NCI-H187 treated with DMSO at 0.1 percent for 48 hours (cell line): Measurements from ENCODE around the gene PRDM16.
"Not testable (repeated sequence)": the region's sequence is repeated elsewhere in the genome, so short reads cannot be mapped to it uniquely, and the experiment has no call there.

Source experiments
- DNase-seq: peaks from one replicate; lab custom pipeline; 2025; lab: John Stamatoyannopoulos, UW

The PRDM16 gene

DNA sequence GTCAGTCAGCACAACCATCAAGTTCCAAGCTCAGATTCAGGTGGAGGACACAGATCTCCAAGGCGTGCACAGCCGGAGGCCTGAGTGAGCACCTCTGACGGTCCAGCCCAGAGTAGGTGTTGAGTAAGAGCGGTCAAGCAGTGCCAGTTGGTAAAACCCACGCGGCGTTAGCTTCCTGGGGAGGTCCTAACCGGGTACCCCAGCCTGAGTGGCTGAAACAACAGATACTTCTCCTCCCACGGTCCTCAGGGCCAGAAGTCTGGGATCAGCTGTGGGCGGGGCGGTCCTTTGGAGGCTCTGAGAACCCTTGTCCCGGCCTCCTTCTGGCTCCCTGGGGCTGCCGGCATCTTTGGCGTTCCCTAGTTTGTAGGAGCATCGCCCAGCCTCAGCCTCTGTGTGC is 94.4 kb downstream of the PRDM16 start:
- DNase-seq: no peak

- no peak for DNase-seq
Measured at GRCh38 chr1:3164671-3165070, 95.7 kb downstream of the PRDM16 start.

DNA sequence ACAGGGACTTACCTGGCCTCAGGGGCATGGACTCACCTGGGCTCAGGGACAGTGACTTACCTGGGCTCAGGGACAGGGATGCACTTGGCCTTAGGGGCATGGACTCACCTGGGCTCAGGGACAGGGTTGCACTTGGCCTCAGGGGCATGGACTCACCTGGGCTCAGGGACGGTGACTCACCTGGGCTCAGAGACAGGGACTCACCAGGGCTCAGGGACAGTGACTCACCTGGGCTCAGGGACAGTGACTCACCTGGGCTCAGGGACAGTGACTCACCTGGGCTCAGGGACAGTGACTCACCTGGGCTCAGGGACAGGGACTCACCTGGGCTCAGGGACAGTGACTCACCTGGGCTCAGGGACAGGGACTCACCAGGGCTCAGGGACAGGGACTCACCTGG is 96.2 kb downstream of the PRDM16 start:
- DNase-seq: not testable (repeated sequence)

GRCh38 chr1:3166206-3166918 is 97.4 kb downstream of the PRDM16 start:
- no peak for DNase-seq

DNA sequence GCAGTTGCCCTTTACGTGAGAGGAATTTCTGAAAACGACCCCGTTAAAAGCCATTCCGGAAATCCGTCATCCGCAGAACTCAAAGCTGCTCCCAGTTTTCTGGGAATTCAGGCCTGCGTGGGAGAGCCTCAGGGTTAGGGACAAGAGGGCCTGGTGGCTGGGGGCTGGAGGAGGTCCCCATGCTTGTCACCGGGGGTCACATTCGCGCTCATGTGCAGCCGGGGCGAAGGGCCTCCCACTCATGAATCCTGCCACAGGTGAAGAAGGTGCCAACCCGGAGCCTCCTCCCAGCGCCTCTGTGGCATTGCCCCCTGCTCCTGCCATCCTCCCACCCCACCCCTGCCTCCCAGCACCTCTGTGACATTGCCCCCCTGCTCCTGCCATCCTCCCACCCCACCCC is 98.3 kb downstream of the PRDM16 start:
- DNase-seq: no peak

GRCh38 chr1:3168678-3169077 is 99.7 kb downstream of the PRDM16 start:
- no peak for DNase-seq

- DNase-seq: no peak
Measured at GRCh38 chr1:3169665-3170356, 100.8 kb downstream of the PRDM16 start.

DNA sequence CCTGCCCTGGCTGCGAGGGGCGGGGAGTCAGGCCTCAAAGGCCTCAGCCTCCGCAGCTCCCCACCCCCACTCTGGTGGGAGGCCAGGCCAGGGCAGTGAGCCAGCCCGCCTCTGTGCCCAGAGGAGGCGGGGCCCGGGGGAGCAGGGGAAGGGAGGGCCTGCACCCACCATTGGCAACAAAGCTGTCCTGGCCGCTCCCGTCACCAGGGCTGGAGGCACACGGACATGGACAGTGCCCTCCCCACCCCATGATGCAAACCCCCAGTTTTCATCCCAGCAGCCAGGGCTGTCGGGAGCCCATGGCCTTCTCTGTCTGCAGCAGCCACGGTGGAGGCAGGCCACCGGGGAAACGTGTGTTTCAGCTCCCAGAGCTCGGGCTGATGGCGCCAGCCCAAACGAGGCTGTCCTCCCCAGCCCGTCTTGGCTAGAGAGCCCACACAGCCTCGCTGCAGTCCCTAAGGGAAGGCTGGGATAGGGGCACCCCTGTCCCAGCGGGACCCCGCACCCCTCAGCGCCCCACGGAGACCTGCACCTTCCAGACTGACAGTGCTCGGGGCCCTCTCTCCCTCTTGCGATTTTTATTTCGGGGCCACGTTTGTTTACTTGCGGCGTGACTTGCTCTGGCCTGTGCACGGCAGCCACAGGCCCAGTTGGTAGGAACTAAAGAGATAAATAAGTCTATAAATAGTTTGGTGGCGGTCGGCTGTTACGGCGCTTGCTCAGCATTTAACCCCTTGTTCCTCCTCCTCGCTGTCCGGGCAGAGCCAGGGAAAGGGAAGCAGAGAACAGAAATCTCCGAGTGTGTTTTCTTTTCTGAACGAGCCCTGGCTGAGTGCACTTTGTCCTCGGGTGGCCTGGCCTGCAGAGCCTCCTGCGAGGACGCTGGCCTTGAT is 101.8 kb downstream of the PRDM16 start:
- DNase-seq: no peak

GRCh38 chr1:3171761-3172160 is 102.8 kb downstream of the PRDM16 start:
- no peak for DNase-seq

DNA sequence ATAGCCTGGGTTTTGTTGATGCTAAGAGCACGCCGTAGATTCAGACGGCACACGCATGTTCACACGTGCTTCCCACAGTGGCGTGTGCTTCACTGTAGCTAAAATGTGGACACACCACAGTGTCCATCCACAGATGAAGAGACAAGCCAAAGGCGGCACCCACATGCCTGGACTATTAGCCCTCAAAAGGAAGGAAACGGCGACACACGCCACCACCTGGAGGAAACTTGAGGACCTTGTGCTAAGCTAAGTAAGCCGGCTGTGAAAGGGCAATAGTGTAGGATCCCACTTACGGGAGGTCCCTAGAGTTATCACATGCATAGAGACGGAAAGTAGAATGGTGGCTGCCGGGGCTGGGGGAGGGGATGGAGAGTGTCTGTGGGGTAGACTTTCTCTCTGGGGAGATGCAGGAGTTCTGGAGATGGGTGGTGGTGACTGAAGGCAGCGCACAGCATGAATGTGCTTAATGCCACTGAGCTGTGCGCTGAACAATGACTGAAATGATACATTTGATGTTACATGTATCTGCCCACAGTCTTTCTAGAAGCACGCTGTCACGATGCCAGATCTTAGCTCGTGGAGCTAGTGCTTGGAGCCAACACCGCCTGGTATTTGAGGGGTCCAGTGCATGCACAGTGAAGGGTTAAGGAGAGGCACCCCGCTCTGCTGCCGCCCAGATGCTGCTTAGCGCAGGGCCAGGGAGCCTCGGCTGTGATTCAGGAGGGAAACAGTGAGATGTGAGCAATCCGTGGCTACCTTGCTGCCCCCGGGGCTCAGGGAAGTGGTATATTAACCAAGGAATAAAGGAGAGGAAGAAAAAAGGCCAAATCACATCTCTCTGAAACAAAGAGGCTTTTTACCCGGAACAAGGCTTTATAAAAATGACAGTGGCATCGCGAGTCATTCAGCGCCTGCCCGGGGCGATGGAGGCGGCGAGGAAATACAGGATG is 103.7 kb downstream of the PRDM16 start:
- no peak for DNase-seq

DNA sequence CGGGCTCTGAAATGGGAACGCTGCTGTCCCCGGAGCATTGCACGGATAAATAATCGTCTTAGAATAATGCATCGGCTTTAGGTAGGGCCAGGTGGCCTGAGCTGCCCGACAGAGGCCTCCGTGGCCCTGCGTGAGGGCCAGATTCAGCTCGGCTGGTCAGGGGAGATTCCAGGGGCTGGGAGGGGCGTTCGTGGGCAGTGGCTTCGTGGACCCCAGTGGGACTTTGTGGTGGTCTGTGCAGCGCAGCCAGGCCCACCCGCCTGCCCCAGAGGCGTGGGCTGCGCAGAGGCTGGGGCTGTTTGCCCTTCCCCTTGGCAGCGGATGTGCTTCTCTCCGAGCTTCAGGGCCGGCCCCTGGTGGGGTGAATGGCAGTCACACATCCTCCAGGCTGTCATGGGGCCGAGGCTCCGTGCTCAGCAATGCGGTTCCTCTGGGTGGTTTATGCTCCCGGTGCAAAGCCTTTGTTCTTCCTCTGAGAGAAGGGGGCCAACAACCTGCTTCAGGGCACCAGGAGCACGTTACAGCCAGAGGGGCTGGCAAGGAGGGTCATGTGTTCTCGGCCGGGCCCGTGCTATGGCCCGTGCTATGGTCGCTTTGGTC is 104.5 kb downstream of the PRDM16 start:
- no peak for DNase-seq

DNA sequence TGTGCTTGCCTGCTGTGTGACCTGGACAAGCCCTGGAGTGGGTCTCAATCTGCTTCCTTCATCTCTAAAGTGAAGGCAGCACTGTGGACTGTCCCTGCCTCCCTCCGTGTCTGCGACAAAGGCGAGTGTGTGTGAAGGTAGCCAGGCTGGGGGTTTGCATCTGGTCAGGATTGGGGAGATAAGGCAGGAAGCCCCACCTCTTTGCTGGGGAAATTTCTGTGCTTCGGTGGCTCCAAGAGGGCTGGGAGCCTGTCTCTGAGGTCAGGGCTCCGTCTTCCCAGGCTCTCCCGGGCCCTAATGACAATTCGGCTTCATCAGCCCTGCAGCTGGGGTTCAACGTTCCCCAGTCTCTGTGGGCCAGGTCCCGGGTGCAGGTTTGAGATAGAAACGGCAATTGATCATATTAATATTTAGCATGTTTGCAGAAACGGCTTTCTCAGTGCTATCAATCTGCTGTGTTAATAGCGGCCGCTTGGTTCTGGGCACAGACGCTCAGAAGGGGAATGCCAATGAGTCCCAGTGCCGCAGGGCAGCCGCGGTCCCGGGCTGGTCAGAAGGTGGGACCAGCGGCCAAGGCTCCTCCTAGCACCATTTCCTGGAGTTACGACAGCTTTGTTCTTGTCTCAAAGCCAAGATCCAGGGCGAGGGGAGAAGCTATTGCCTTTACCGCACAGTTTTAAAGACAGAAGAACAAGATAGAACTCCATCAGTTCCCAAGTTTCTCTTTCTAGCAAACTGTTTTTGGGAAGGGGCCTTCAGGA is 105.7 kb downstream of the PRDM16 start:
- no peak for DNase-seq

DNA sequence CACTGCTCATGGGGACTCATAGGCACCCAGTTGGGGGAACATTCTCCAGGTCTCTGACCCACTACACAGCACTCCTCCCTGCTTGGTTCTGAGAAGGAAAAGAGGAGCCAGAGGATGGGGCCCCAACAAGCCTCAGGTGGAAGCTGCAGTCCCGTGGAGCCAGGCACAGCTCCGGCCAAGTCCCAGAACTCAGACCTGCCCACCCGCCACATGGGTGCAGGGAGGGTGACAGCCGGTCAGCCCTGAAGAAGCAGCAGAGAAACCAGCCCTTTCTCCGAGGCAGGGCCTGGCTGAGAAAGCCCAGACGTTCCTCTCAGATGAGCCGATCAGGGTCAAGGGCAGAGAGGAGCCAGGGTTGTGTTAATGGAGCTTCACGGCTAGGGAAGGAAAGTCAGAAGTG is 106.5 kb downstream of the PRDM16 start:
- DNase-seq: no peak

- no peak for DNase-seq
Measured at GRCh38 chr1:3176028-3176427, 107.0 kb downstream of the PRDM16 start.

DNA sequence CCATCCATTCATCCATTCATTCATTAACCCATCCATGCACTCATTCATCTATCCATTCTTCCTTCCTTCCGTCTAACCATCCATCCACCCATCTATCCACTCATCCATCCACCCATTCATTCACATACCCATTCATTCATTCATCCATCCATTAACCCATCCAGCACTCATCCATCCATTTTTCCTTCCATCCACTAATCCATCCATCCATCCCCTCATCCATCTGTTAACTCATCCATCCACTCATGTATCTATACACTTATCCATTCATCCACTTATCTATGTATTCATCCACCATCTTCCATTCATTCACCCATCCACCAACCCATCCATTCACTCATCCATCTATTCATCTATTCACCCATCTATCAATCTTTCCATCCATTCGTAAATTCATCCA is 107.8 kb downstream of the PRDM16 start:
- DNase-seq: no peak

- DNase-seq: no peak
Measured at GRCh38 chr1:3178279-3178678, 109.3 kb downstream of the PRDM16 start.

GRCh38 chr1:3179471-3179870 is 110.5 kb downstream of the PRDM16 start:
- no peak for DNase-seq

GRCh38 chr1:3180915-3181314 is 111.9 kb downstream of the PRDM16 start:
- no peak for DNase-seq

GRCh38 chr1:3181956-3182355 is 113.0 kb downstream of the PRDM16 start:
- DNase-seq: no peak

DNA sequence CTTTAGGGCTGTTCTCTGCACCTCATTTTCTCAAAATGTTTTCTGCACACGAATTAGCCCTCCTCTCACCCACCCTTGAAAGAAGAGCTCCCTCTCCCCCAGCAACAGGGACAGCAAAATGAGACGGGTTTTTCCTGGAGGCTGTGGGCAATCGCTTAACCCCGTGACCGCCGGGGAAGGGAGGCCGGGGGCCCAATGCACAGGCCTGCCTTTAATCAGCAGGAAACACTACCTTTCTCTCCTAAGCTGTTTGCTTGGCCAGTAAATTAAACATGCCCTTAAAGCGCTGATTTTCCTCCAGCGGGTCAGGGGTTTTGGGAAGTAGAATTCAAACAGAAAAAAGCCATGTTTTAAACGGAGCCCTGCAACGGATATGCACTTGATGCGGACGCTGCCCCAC is 114.4 kb downstream of the PRDM16 start:
- no peak for DNase-seq

DNA sequence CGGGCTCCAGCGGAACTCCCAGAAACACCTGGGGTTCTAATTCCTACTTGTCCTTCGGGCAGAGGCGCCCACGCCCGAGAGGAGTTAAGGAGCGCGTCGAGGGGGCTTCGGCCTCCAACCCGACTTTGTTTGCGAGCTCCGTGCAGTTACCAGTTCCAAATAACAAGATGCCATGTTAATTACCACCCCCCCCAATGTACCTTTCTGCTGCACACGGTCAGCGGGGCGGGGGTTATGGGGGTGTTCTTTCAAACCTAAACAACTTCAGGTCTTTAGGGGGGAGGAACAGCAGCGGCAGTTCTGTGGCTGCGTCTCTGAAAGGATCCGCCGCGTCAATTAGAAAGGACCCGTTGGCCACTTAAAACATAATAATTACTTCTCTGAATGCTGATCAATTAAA is 114.8 kb downstream of the PRDM16 start:
- no peak for DNase-seq
